H9 (cell line): Measurements from ENCODE around the gene GALNT7. TPM values are rescaled to one million over a fixed set of nuclear protein-coding genes. Genes with fewer than 3 reads are reported as not detected.

Experiments used
- DNase-seq: peaks from one replicate; pipeline ENCODE4 v3.0.0-alpha.2; 2017
- H2AFZ ChIP-seq: one replicate; pipeline ENCODE4 v1.6.1; 2013; ENCODE audit warnings: mild to moderate bottlenecking, low read length, control low read depth, moderate library complexity
- H2AK5ac ChIP-seq: 2 replicates; pipeline ENCODE4 v1.6.1; 2013; ENCODE audit warnings: low read length, control low read depth, mixed read lengths; ENCODE audit not compliant: insufficient read length
- H2BK120ac ChIP-seq: one replicate; pipeline ENCODE4 v1.6.1; 2013; ENCODE audit warnings: low read depth, mild to moderate bottlenecking, low read length, control low read depth, inconsistent platforms; ENCODE audit not compliant: poor library complexity, severe bottlenecking
- H2BK12ac ChIP-seq: 2 replicates; pipeline ENCODE4 v1.6.1; 2013; ENCODE audit warnings: low read length, control low read depth, mixed read lengths, low read depth; ENCODE audit not compliant: insufficient read length
- H2BK15ac ChIP-seq: 2 replicates; pipeline ENCODE4 v1.6.1; 2013; ENCODE audit warnings: low read depth, low read length, control low read depth
- H2BK20ac ChIP-seq: one replicate; pipeline ENCODE4 v1.6.1; 2013; ENCODE audit warnings: low read depth, mild to moderate bottlenecking, low read length, control low read depth, inconsistent platforms; ENCODE audit not compliant: poor library complexity, severe bottlenecking
- H2BK5ac ChIP-seq: 2 replicates; pipeline ENCODE4 v1.6.1; 2013; ENCODE audit warnings: low read length, control low read depth, mixed read lengths; ENCODE audit not compliant: insufficient read length
- H3K14ac ChIP-seq: 2 replicates; pipeline ENCODE4 v1.6.1; 2013; ENCODE audit warnings: low read length, control low read depth; ENCODE audit not compliant: insufficient read depth
- H3K18ac ChIP-seq: 2 replicates; pipeline ENCODE4 v1.6.1; 2013; ENCODE audit warnings: low read depth, mild to moderate bottlenecking, mixed read lengths, low read length, control low read depth; ENCODE audit not compliant: insufficient read length
- H3K23ac ChIP-seq: 2 replicates; pipeline ENCODE4 v1.6.1; 2013; ENCODE audit warnings: low read length, control low read depth, mixed read lengths, low read depth; ENCODE audit not compliant: insufficient read length
- H3K23me2 ChIP-seq: 2 replicates; pipeline ENCODE4 v1.6.1; 2013; ENCODE audit warnings: low read depth, mild to moderate bottlenecking, mixed read lengths, low read length, control low read depth; ENCODE audit not compliant: insufficient read length, poor library complexity, severe bottlenecking
- H3K27ac ChIP-seq: 2 replicates; pipeline ENCODE4 v1.5.1; 2013; ENCODE audit warnings: low read length, control low read depth, mixed read lengths, low read depth; ENCODE audit not compliant: insufficient read length
- H3K27me3 ChIP-seq: 2 replicates; pipeline ENCODE4 v1.6.1; 2013; ENCODE audit warnings: low read length, control low read depth, inconsistent platforms; ENCODE audit not compliant: insufficient read depth
- H3K4ac ChIP-seq: 2 replicates; pipeline ENCODE4 v1.6.1; 2013; ENCODE audit warnings: low read depth, mild to moderate bottlenecking, control low read depth, inconsistent platforms, low read length, moderate library complexity
- H3K4me1 ChIP-seq: 2 replicates; pipeline ENCODE4 v1.6.1; 2013; ENCODE audit warnings: low read length, control low read depth, inconsistent platforms; ENCODE audit not compliant: insufficient read depth
- H3K4me2 ChIP-seq: 2 replicates; pipeline ENCODE4 v1.6.1; 2013; ENCODE audit warnings: low read length, control low read depth, mixed read lengths; ENCODE audit not compliant: insufficient read length, insufficient read depth
- H3K56ac ChIP-seq: 2 replicates; pipeline ENCODE4 v1.6.1; 2013; ENCODE audit warnings: low read depth, mild to moderate bottlenecking, mixed read lengths, low read length, control low read depth; ENCODE audit not compliant: insufficient read length
- H3K79me1 ChIP-seq: 2 replicates; pipeline ENCODE4 v1.6.1; 2013; ENCODE audit warnings: low read depth, mild to moderate bottlenecking, moderate library complexity, low read length, control low read depth, inconsistent platforms; ENCODE audit not compliant: insufficient read depth, poor library complexity, severe bottlenecking
- H3K79me2 ChIP-seq: 2 replicates; pipeline ENCODE4 v1.6.1; 2013; ENCODE audit warnings: low read length, control low read depth, inconsistent platforms; ENCODE audit not compliant: insufficient read depth
- H3K9ac ChIP-seq: 2 replicates; pipeline ENCODE4 v1.6.1; 2013; ENCODE audit warnings: low read length, control low read depth, mixed read lengths; ENCODE audit not compliant: insufficient read length; ENCODE audit errors: extremely low read depth
- H3K9me3 ChIP-seq: one replicate; pipeline ENCODE4 v1.6.1; 2013; ENCODE audit warnings: low read depth, low read length, inconsistent platforms; ENCODE audit not compliant: control insufficient read depth
- H3T11ph ChIP-seq: one replicate; pipeline ENCODE4 v1.6.1; 2013; ENCODE audit warnings: mild to moderate bottlenecking, low read length, control low read depth, inconsistent platforms
- H4K20me1 ChIP-seq: one replicate; pipeline ENCODE4 v1.6.1; 2013; ENCODE audit not compliant: control insufficient read depth, insufficient read length, insufficient read depth
- H4K5ac ChIP-seq: 2 replicates; pipeline ENCODE4 v1.6.1; 2013; ENCODE audit warnings: low read depth, mild to moderate bottlenecking, mixed read lengths, low read length, control low read depth; ENCODE audit not compliant: insufficient read length
- H4K8ac ChIP-seq: replicated peaks from 2 replicates; pipeline ENCODE4 v1.6.1; 2013; ENCODE audit warnings: low read length, control low read depth, mixed read lengths, low read depth; ENCODE audit not compliant: insufficient read length
- H4K91ac ChIP-seq: 2 replicates; pipeline ENCODE4 v1.6.1; 2013; ENCODE audit warnings: low read depth, mild to moderate bottlenecking, moderate library complexity, mixed read lengths, low read length, control low read depth; ENCODE audit not compliant: insufficient read length
- H3K27ac Mint-ChIP-seq, 3 experiments: 2 replicates in 2 of 3; 3 replicates in 1 of 3; pipeline ENCODE4 v1.8.0; 2020 to 2021; ENCODE audit warnings: mixed read lengths in 3 of 3, mild to moderate bottlenecking in 1 of 3, moderate library complexity in 1 of 3
- H3K27me3 Mint-ChIP-seq: 2 replicates; pipeline ENCODE4 v1.8.0; 2021; ENCODE audit warnings: low read depth, mild to moderate bottlenecking, moderate library complexity, mixed read lengths
- H3K36me3 Mint-ChIP-seq, 3 experiments: 2 replicates in 2 of 3; 3 replicates in 1 of 3; pipeline ENCODE4 v1.8.0; 2020 to 2021; ENCODE audit warnings: low read depth in 3 of 3, mixed read lengths in 3 of 3; ENCODE audit not compliant: insufficient read depth in 1 of 3
- H3K4me1 Mint-ChIP-seq, 2 experiments: 2 replicates each; pipeline ENCODE4 v1.8.0; 2020; ENCODE audit warnings: mixed read lengths in 2 of 2
- H3K4me3 Mint-ChIP-seq, 2 experiments: 2 replicates in 1 of 2; 3 replicates in 1 of 2; pipeline ENCODE4 v1.8.0; 2020 to 2021; ENCODE audit warnings: mild to moderate bottlenecking in 2 of 2, mixed read lengths in 2 of 2, moderate library complexity in 1 of 2
- H3K9me3 Mint-ChIP-seq, 2 experiments: 2 replicates in 1 of 2; 3 replicates in 1 of 2; pipeline ENCODE4 v1.8.0; 2020; ENCODE audit warnings: mild to moderate bottlenecking in 2 of 2, mixed read lengths in 2 of 2, moderate library complexity in 1 of 2
- WGBS: extraction: QIAGEN DNeasy Blood & Tissue Kit; methylation state at CpG from one replicate; pipeline ENCODE4 v1.1.7; 2013; ENCODE audit warnings: missing lambda C conversion rate, low lambda C conversion rate, mixed read lengths; ENCODE audit not compliant: insufficient read length; ENCODE audit errors: extremely low coverage; 5-methylcytosine and 5-hydroxymethylcytosine counted together
- total RNA-seq: library from RNA; stranded (reverse); gene quantifications from 2 replicates; pipeline ENCODE4 v1.2.1, GENCODE V29; 2021
- TF ChIP-seq, protein P1 (sequence below): fragments of 200-600 bp; sonication (generic); conservative IDR thresholded peaks from 3 replicates; pipeline ENCODE4 v1.8.0; 2021; ENCODE audit warnings: antibody characterized with exemption, mild to moderate bottlenecking

Gene GALNT7
- total RNA-seq, 1 experiment from 2014 or later, result 57.3 TPM

DNA sequence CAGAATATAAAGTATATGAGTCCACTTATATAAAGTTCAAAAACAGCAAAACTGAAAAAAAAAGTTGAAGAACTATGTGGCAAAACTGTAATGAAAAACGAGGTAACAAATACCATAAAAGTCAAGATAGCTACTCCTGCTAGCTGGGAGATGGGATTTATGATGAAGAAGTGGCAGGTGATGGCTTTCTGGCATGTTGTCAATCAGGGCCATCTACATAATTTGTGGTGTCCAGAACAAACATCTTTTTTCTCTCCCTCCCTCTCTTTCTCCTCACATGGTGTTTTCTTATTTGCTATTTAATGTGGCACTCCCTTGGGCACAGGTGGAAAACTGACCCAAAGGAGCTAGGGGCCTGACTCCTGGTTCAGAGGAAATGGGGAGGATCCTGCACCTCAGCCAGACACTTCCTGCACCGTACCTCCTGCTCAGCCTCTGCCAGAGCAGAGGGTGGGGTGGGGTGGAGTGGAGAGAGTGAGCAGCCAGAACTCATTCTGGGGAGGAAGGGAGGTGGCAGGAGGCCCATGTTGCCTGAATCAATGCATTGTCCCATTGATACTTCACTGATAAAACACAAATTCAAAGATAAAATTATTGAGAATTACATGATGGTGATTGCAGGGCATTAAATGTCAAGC lies 196.9 kb downstream of the GALNT7 start:
- H3K4me1 Mint-ChIP-seq, result peaks cover 10 to 11% of the 10 kb centered on the region in 2 experiments; a peak in 3 of 4 replicates
- Histone ChIP-seq H2BK5ac (no peak overlapping the region), H3K27me3 (no peaks in the 10 kb centered on the region), H3K4me2 (no peak overlapping the region), H2AFZ (no peak overlapping the region), H3K14ac (no peak overlapping the region), H3K56ac (no peak overlapping the region), H3T11ph (no peak overlapping the region), H3K27ac (no peak overlapping the region), H3K23ac (no peak overlapping the region), H2BK15ac (no peak overlapping the region), H3K23me2 (no peaks in the 10 kb centered on the region), H3K4me1 (no peaks in the 10 kb centered on the region), H2BK20ac (no peak overlapping the region), H3K9me3 (no peaks in the 10 kb centered on the region), H2BK12ac (no peak overlapping the region), H2AK5ac (no peak overlapping the region), H4K8ac (no peak overlapping the region), H3K4ac (no peak overlapping the region), H4K5ac (no peak overlapping the region), H3K18ac (no peak overlapping the region), H3K9ac (no peak overlapping the region), H4K20me1 (no peaks in the 10 kb centered on the region), H2BK120ac (no peak overlapping the region), H4K91ac (no peak overlapping the region), H3K79me2 (no peaks in the 10 kb centered on the region), H3K79me1 (no peaks in the 10 kb centered on the region)
- H3K9me3 Mint-ChIP-seq, result no peaks in the 10 kb centered on the region
- DNase-seq, result no peak
- no peak overlapping the region for H3K27ac Mint-ChIP-seq
- H3K4me3 Mint-ChIP-seq, result no peak overlapping the region
- no peaks in the 10 kb centered on the region for H3K27me3 Mint-ChIP-seq
- WGBS, result no CpG with 5 or more reads among the region's 2 CpGs
- H3K36me3 Mint-ChIP-seq, result no peaks in the 10 kb centered on the region
- TF ChIP-seq, protein P1, sequence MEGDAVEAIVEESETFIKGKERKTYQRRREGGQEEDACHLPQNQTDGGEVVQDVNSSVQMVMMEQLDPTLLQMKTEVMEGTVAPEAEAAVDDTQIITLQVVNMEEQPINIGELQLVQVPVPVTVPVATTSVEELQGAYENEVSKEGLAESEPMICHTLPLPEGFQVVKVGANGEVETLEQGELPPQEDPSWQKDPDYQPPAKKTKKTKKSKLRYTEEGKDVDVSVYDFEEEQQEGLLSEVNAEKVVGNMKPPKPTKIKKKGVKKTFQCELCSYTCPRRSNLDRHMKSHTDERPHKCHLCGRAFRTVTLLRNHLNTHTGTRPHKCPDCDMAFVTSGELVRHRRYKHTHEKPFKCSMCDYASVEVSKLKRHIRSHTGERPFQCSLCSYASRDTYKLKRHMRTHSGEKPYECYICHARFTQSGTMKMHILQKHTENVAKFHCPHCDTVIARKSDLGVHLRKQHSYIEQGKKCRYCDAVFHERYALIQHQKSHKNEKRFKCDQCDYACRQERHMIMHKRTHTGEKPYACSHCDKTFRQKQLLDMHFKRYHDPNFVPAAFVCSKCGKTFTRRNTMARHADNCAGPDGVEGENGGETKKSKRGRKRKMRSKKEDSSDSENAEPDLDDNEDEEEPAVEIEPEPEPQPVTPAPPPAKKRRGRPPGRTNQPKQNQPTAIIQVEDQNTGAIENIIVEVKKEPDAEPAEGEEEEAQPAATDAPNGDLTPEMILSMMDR, result no peak
